K562 (cell line): Measurements from ENCODE around the gene PLA2G4F. TPM values are rescaled to one million over a fixed set of nuclear protein-coding genes. Genes with fewer than 3 reads are reported as not detected.

Experiments
- ATAC-seq: fragments of 200-7000 bp; cut with Tn5 transposase; 3 replicates; pipeline ENCODE4 v1.9.1; 2020; ENCODE audit warnings: moderate library complexity
- BruUV-seq: library from RNA; stranded (reverse); fragments of 400-500 nt; replicated peaks from 2 replicates; lab custom pipeline; 2021; lab: Mats Ljungman, UMichigan
- CTCF ChIA-PET: fragments of 300-600 bp; formaldehyde crosslinking; extraction: SDS; loops from one replicate; lab custom pipeline; 2021; ENCODE audit warnings: low intra/inter-chr PET ratio; lab: Yijun Ruan, JAX
- POLR2A ChIA-PET: fragments of 300-600, 350-650 bp; sonication (Branson Sonifier 250); formaldehyde crosslinking; extraction: SDS; loops from one replicate; lab custom pipeline; 2021; ENCODE audit warnings: antibody characterized with exemption, inconsistent platforms; lab: Yijun Ruan, JAX
- DNase-seq, 4 experiments: peaks; one replicate each; pipeline versions ENCODE4 v3.0.0 to v3.0.0-alpha.2; 2011 to 2018; ENCODE audit warnings: low spot score in 3 of 4, mixed read lengths in 3 of 4; ENCODE audit errors: extremely low read depth in 1 of 4
- FAIRE-seq: peaks from 2 replicates; lab custom pipeline; 2011; peaks lifted over from hg19 to GRCh38; lab: Jason Lieb, UNC
- H2AFZ ChIP-seq: 2 replicates; pipeline ENCODE4 v1.6.0; 2011; ENCODE audit warnings: low read depth, low read length, control low read depth, inconsistent platforms
- H3K27ac ChIP-seq: fragments of 200-600 bp; 3 replicates; pipeline ENCODE4 v1.8.0; 2011; ENCODE audit warnings: low read depth, mild to moderate bottlenecking, control low read depth, inconsistent platforms, low read length, moderate library complexity, mixed read lengths; ENCODE audit errors: extremely low read depth
- H3K27me3 ChIP-seq, 2 experiments: fragments of 300-600 bp in 1 of 2; 2 replicates in 1 of 2; 3 replicates in 1 of 2; pipeline versions ENCODE4 v1.6.0 to v1.8.0; 2011; ENCODE audit warnings: inconsistent platforms in 2 of 2, low read length in 2 of 2, mild to moderate bottlenecking in 1 of 2, mixed read lengths in 1 of 2, moderate library complexity in 1 of 2; ENCODE audit not compliant: control insufficient read depth in 2 of 2, insufficient read depth in 2 of 2
- H3K36me3 ChIP-seq: fragments of 300-600 bp; 3 replicates; pipeline ENCODE4 v1.8.0; 2011; ENCODE audit warnings: mild to moderate bottlenecking, low read length, inconsistent platforms; ENCODE audit not compliant: control insufficient read depth, insufficient read depth
- H3K4me1 ChIP-seq, 2 experiments: fragments of 200-600 bp in 1 of 2; replicated peaks in 1 of 2; 2 replicates in 1 of 2; 3 replicates in 1 of 2; pipeline versions ENCODE4 v1.5.1 to v1.8.0; 2011; ENCODE audit warnings: inconsistent platforms in 2 of 2, low read length in 2 of 2, mild to moderate bottlenecking in 1 of 2, mixed read lengths in 1 of 2, moderate library complexity in 1 of 2; ENCODE audit not compliant: control insufficient read depth in 2 of 2, insufficient read depth in 2 of 2
- H3K4me2 ChIP-seq: 2 replicates; pipeline ENCODE4 v1.6.1; 2011; ENCODE audit warnings: low read length, control low read depth, inconsistent platforms, mixed read lengths; ENCODE audit not compliant: insufficient read depth
- H3K4me3 ChIP-seq: fragments of 200-600 bp; sonication (generic), shearing (Covaris generic); 2 replicates; pipeline ENCODE4 v1.5.1; 2016; ENCODE audit warnings: control low read depth, inconsistent platforms
- H3K79me2 ChIP-seq: fragments of 200-600 bp; 3 replicates; pipeline ENCODE4 v1.8.0; 2011; ENCODE audit warnings: low read length, inconsistent platforms; ENCODE audit not compliant: control insufficient read depth, insufficient read depth
- H3K9ac ChIP-seq, 2 experiments: 2 replicates each; pipeline versions ENCODE4 v1.6.0 to v1.6.1; 2011; ENCODE audit warnings: low read depth in 2 of 2, low read length in 2 of 2, control low read depth in 1 of 2, inconsistent platforms in 1 of 2, mild to moderate bottlenecking in 1 of 2, mixed read lengths in 1 of 2; ENCODE audit not compliant: insufficient read depth in 1 of 2
- H3K9me1 ChIP-seq: one replicate; pipeline ENCODE4 v1.6.0; 2011; ENCODE audit warnings: inconsistent platforms, mild to moderate bottlenecking, low read length, moderate library complexity; ENCODE audit not compliant: control insufficient read depth, insufficient read depth
- H3K9me3 ChIP-seq: replicated peaks from 2 replicates; pipeline ENCODE4 v1.5.1; 2011; ENCODE audit warnings: low read depth, low read length, inconsistent platforms; ENCODE audit not compliant: control insufficient read depth, insufficient read depth
- H4K20me1 ChIP-seq: replicated peaks from 2 replicates; pipeline ENCODE4 v1.6.1; 2011; ENCODE audit warnings: low read length, inconsistent platforms, mixed read lengths; ENCODE audit not compliant: control insufficient read depth, insufficient read depth
- CBFA2T3 ChIP-seq: fragments of 450-650 bp; IDR thresholded peaks from 2 replicates; pipeline ENCODE4 v1.6.1; 2017
- PTBP1 ChIP-seq: fragments of 200-400 bp; formaldehyde crosslinking; IDR thresholded peaks from 2 replicates; pipeline ENCODE4 v1.6.1; 2017; ENCODE audit warnings: low read depth, low read length
- SMC3 ChIP-seq: conservative IDR thresholded peaks from 2 replicates; pipeline ENCODE4 v1.6.1; 2011; ENCODE audit warnings: low read depth, low read length, improper control_type of control experiment; ENCODE audit not compliant: insufficient read depth
- ZNF197 ChIP-seq: fragments of 200-800 bp; sonication (Bioruptor generic); IDR thresholded peaks from 2 replicates; pipeline ENCODE4 v1.6.1; 2016; ENCODE audit warnings: low read depth, missing genetic modification characterization, missing compliant biosample characterization
- WGBS: fragments of 100-300 bp; shearing (Covaris generic); methylation state at CpG from one replicate; pipeline ENCODE4 v1.1.6; 2016; ENCODE audit warnings: low coverage, mixed read lengths; ENCODE audit not compliant: insufficient coverage; ENCODE audit errors: missing lambda C conversion rate; 5-methylcytosine and 5-hydroxymethylcytosine counted together
- in situ Hi-C: fragments of 300-500 bp; cut with MboI; formaldehyde crosslinking; loops from 4 replicates; pipeline ENCODE4 v1.15.0; 2018; ENCODE audit warnings: inconsistent platforms, mixed read lengths
- intact Hi-C: fragments of 100-400 bp; cut with micrococcal nuclease; formaldehyde crosslinking; loops from 2 replicates; pipeline ENCODE4 v1.14.2; 2022
- polyA plus RNA-seq, 8 experiments: library from polyadenylated mRNA; depleted of rRNA in 4 of 8; stranded (reverse) in 5 of 8; unstranded in 3 of 8; fragments of >200 nt; fragmentation: Nextera tagmentation in 2 of 8; fragmentation: Illumina TruSeq in 1 of 8; extraction: Ambion mirVana in 2 of 8; extraction: Trizol in 1 of 8; gene quantifications; 2 replicates each; pipeline versions ENCODE4 v1.2.1 to v1.2.3, GENCODE V29; 2011 to 2014; ENCODE audit warnings: inconsistent platforms in 1 of 8, missing spikeins in 1 of 8
- total RNA-seq, 7 experiments: library from RNA; depleted of rRNA in 6 of 7; stranded (reverse); fragments of >200 nt in 6 of 7; fragmentation: Illumina TruSeq in 2 of 7; extraction: Trizol in 2 of 7; gene quantifications; 2 replicates each; pipeline versions ENCODE4 v1.2.1 to v1.2.3, GENCODE V29; 2011 to 2021; ENCODE audit warnings: low replicate concordance in 1 of 7

The PLA2G4F gene
- total and polyA plus RNA-seq, 9 of the 15 experiments (the other 6 are each of a cell fraction or from before 2014, with no cell fraction given): 0.02 TPM; not detected in 8

DNA sequence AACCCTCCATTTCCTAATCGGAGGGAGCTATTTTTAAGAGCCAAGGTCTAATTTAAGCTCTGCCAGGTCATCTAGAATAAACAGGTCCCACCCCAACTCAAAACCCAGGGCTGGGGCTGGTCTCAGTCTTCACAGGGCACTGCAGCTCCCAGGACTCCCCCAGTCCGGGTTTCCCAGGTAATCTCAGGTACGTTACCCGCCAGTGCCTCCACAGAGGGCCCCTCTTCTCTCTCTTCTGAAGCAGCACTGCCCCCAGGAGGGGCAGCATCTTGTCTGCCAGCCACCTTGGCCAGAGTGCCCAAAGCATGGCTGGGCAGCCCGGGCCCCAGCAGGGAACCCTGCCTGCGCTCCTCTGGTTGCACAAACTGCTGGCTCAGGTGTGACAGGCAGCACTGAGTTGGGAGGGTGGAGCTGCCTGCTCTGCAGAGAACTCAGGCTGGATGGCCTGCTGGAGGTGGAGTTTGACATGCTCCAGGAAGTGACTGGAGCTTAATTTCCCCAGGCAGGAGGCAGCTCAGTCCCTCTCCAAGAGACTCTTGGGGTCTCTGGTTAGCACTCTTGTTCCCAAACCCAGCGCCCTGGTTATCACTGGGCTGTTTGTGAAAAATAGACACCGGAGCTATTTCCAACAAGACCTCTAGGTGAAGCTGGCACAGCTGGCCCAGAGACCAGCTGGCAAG lies at the start of gene PLA2G4F (continued):
- TF ChIP-seq SMC3 (no peak), PTBP1 (no peak)

DNA sequence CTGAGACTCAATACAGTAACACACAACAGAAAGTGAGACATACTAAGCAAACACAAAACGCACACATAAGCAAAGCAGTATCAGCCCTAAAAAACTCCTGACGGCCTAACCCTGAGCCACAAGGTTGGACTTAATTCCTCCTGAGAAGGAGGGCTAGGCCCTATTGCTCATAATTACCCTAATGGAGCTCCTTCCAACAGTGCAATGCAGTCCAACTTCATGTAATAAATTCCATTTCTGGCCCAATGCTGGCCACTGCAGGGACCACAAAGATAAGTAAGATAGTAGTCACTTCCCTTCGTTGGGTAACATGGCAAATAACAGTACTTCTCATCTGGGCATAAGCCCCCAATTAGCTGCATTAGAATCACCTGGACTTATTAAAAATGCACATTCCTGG lies 47.5 kb upstream of the PLA2G4F start:
- WGBS: 76% methylated on average over 3 of the region's 3 CpGs
- Histone ChIP-seq H3K4me1 (peaks cover 3 to 4% of the 10 kb centered on the region in 2 experiments; a peak in 2 of 5 replicates), H3K36me3 (no peaks in the 10 kb centered on the region), H3K27me3 (no peaks in the 10 kb centered on the region)
- POLR2A ChIA-PET: interaction anchor here (0.8 kb wide), 1 partner anchor 16 kb away, joined by 3 read pairs; no protein-coding TSS in a partner anchor
- FAIRE-seq: no peak
- TF ChIP-seq CBFA2T3 (peak; percentile 22; the same call in 1 of the 2 replicates), ZNF197 (CRISPR knock-in tag) (no peak)
- TF ChIP-seq, all 486 proteins: peak for 1
- CTCF ChIA-PET: no interaction called here
- Histone ChIP-seq H4K20me1 (peaks cover 3% of the 10 kb centered on the region; the same call in 1 of the 2 replicates), H3K9me3 (no peaks in the 10 kb centered on the region), H3K4me2 (no peak overlapping the region), H2AFZ (no peak overlapping the region), H3K9me1 (no peaks in the 10 kb centered on the region), H3K4me3 (no peak overlapping the region), H3K79me2 (peaks cover 20% of the 10 kb centered on the region), H3K27ac (no peak overlapping the region), H3K9ac (no peak overlapping the region)
- no TSS peak for BruUV-seq
- no peak for DNase-seq
- in situ Hi-C loops (no loop called here), intact Hi-C loops (no loop called here)
- no peak for ATAC-seq
